ACC112 (cell line): Measurements from ENCODE around the gene CAMTA1.
A peak's percentile ranks its signal among the peaks of the same experiment; 100 is the strongest.

Source experiments
- H2AFZ ChIP-seq: fragments of 200-600 bp; sonication (generic); one replicate; pipeline ENCODE4 v1.6.0; 2017; ENCODE audit warnings: antibody characterized with exemption, low read length; ENCODE audit not compliant: unreplicated experiment
- H3K27ac ChIP-seq: fragments of 200-600 bp; sonication (generic); 2 replicates; pipeline ENCODE4 v1.5.1; 2014; ENCODE audit warnings: low read depth, mild to moderate bottlenecking, antibody characterized with exemption, low read length, moderate library complexity
- H3K27me3 ChIP-seq: fragments of 200-600 bp; sonication (generic); 2 replicates; pipeline ENCODE4 v1.6.1; 2014; ENCODE audit warnings: mild to moderate bottlenecking, antibody characterized with exemption, low read length, moderate library complexity, mixed read lengths; ENCODE audit not compliant: insufficient read depth
- H3K36me3 ChIP-seq: fragments of 200-600 bp; sonication (generic); 2 replicates; pipeline ENCODE4 v1.6.1; 2016; ENCODE audit warnings: mild to moderate bottlenecking, antibody characterized with exemption, low read length, moderate library complexity, mixed read lengths; ENCODE audit not compliant: insufficient read depth
- H3K4me1 ChIP-seq: fragments of 200-600 bp; sonication (generic); one replicate; pipeline ENCODE4 v1.6.1; 2016; ENCODE audit warnings: low read length, mixed read lengths; ENCODE audit not compliant: insufficient read depth, unreplicated experiment, control insufficient read depth
- H3K4me3 ChIP-seq: fragments of 200-600 bp; sonication (generic); 2 replicates; pipeline ENCODE4 v1.5.1; 2014; ENCODE audit warnings: mild to moderate bottlenecking, low read depth, low read length
- H3K79me2 ChIP-seq: fragments of 200-600 bp; sonication (generic); one replicate; pipeline ENCODE4 v1.6.0; 2016; ENCODE audit warnings: low read length; ENCODE audit not compliant: control insufficient read depth, unreplicated experiment, insufficient read depth

CAMTA1 gene

GRCh38 chr1:7616953-7617352 is 831.7 kb downstream of the CAMTA1 start:
- Histone ChIP-seq H3K36me3 (no peaks in the 10 kb centered on the region), H3K79me2 (no peaks in the 10 kb centered on the region), H3K4me1 (peaks cover 5% of the 10 kb centered on the region), H3K27ac (no peak overlapping the region), H2AFZ (no peak overlapping the region), H3K27me3 (peaks cover 63% of the 10 kb centered on the region), H3K4me3 (no peak overlapping the region)

GRCh38 chr1:7617826-7618225 is 832.6 kb downstream of the CAMTA1 start:
- no peak overlapping the region for H2AFZ ChIP-seq
- peaks cover 62% of the 10 kb centered on the region for H3K27me3 ChIP-seq
- no peaks in the 10 kb centered on the region for H3K36me3 ChIP-seq
- H3K79me2 ChIP-seq: no peaks in the 10 kb centered on the region
- no peak overlapping the region for H3K27ac ChIP-seq
- H3K4me3 ChIP-seq: no peak overlapping the region
- H3K4me1 ChIP-seq: peaks cover 10% of the 10 kb centered on the region

GRCh38 chr1:7620196-7620595 is 834.9 kb downstream of the CAMTA1 start:
- no peaks in the 10 kb centered on the region for H3K36me3 ChIP-seq
- no peaks in the 10 kb centered on the region for H3K79me2 ChIP-seq
- H3K4me3 ChIP-seq: no peak overlapping the region
- peaks cover 77% of the 10 kb centered on the region for H3K27me3 ChIP-seq
- no peak overlapping the region for H2AFZ ChIP-seq
- peaks cover 10% of the 10 kb centered on the region for H3K4me1 ChIP-seq
- H3K27ac ChIP-seq: no peak overlapping the region

GRCh38 chr1:7621334-7622219 is 836.3 kb downstream of the CAMTA1 start:
- Histone ChIP-seq H2AFZ (no peak overlapping the region), H3K4me3 (0 out of 2 replicates have a peak overlapping the region, but pooled peaks have one; percentile 24), H3K36me3 (no peaks in the 10 kb centered on the region), H3K27me3 (peaks cover 84% of the 10 kb centered on the region), H3K27ac (no peak overlapping the region), H3K79me2 (no peaks in the 10 kb centered on the region), H3K4me1 (peaks cover 10% of the 10 kb centered on the region)

GRCh38 chr1:7623842-7624241 is 838.6 kb downstream of the CAMTA1 start:
- H3K27me3 ChIP-seq: peaks cover 89% of the 10 kb centered on the region
- H3K4me1 ChIP-seq: peaks cover 10% of the 10 kb centered on the region
- no peaks in the 10 kb centered on the region for H3K36me3 ChIP-seq

GRCh38 chr1:7624791-7625355 is 839.6 kb downstream of the CAMTA1 start:
- Histone ChIP-seq H3K27ac (no peak overlapping the region), H2AFZ (no peak overlapping the region), H3K4me1 (peaks cover 10% of the 10 kb centered on the region), H3K36me3 (no peaks in the 10 kb centered on the region), H3K4me3 (no peak overlapping the region), H3K27me3 (peaks cover 93% of the 10 kb centered on the region), H3K79me2 (no peaks in the 10 kb centered on the region)

More at GRCh38 chr1:7623842-7624241, 838.6 kb downstream of the CAMTA1 start:
- Histone ChIP-seq H2AFZ (no peak overlapping the region), H3K4me3 (no peak overlapping the region), H3K79me2 (no peaks in the 10 kb centered on the region), H3K27ac (no peak overlapping the region)

- H3K4me3 ChIP-seq: no peak overlapping the region
- peaks cover 10% of the 10 kb centered on the region for H3K4me1 ChIP-seq
- no peaks in the 10 kb centered on the region for H3K79me2 ChIP-seq
- H3K27me3 ChIP-seq: peaks cover 93% of the 10 kb centered on the region
- no peak overlapping the region for H3K27ac ChIP-seq
- H2AFZ ChIP-seq: no peak overlapping the region
- H3K36me3 ChIP-seq: no peaks in the 10 kb centered on the region
These were observed 840.1 kb downstream of the CAMTA1 start for GRCh38 chr1:7625401-7625800.

GRCh38 chr1:7628273-7628672 is 843.0 kb downstream of the CAMTA1 start:
- H3K4me1 ChIP-seq: no peaks in the 10 kb centered on the region
- no peak overlapping the region for H2AFZ ChIP-seq
- no peak overlapping the region for H3K4me3 ChIP-seq
- H3K79me2 ChIP-seq: no peaks in the 10 kb centered on the region
- peaks cover 98% of the 10 kb centered on the region for H3K27me3 ChIP-seq
- H3K36me3 ChIP-seq: no peaks in the 10 kb centered on the region
- H3K27ac ChIP-seq: no peak overlapping the region

GRCh38 chr1:7629011-7629410 is 843.8 kb downstream of the CAMTA1 start:
- Histone ChIP-seq H3K27ac (no peak overlapping the region), H3K4me3 (no peak overlapping the region), H3K36me3 (no peaks in the 10 kb centered on the region), H3K79me2 (no peaks in the 10 kb centered on the region), H3K27me3 (peaks cover 97% of the 10 kb centered on the region), H2AFZ (no peak overlapping the region), H3K4me1 (no peaks in the 10 kb centered on the region)

- no peak overlapping the region for H3K4me3 ChIP-seq
- no peaks in the 10 kb centered on the region for H3K4me1 ChIP-seq
These were observed 844.4 kb downstream of the CAMTA1 start for GRCh38 chr1:7629465-7630195.

More at GRCh38 chr1:7629465-7630195, 844.4 kb downstream of the CAMTA1 start:
- Histone ChIP-seq H2AFZ (no peak overlapping the region), H3K36me3 (no peaks in the 10 kb centered on the region), H3K27ac (no peak overlapping the region), H3K79me2 (no peaks in the 10 kb centered on the region), H3K27me3 (peaks cover 94% of the 10 kb centered on the region)
